ENCODE measurements around the gene YBX2. TPM values are rescaled to one million over a fixed set of nuclear protein-coding genes. Genes with fewer than 3 reads are reported as not detected.

Gene YBX2
- total and polyA plus RNA-seq, 2 donors (not counting 1 experiment from before 2014, with no cell fraction given): 0.15 to 0.22 TPM

Small RNA genes lying within 50 kb of the gene (small RNA-seq; reads per million reads assigned to genes)
- gene AC026954.2 (ENCODE audit: insufficient read length, low read depth, low replicate concordance) (not detected), gene RF00019 (ENCODE audit: insufficient read length, low read depth, low replicate concordance) (not detected)

Other genes starting within 250 kb of the YBX2 start
Only the 30 nearest of the 31 such genes appear.
- not detected in 2 replicates for gene ASGR2, start 179.8 kb downstream of the YBX2 start, total RNA-seq
- 0.30 and 1.00 TPM in 2 replicates for gene ASGR2, start 179.8 kb downstream of the YBX2 start, polyA plus RNA-seq
- 0.32 TPM in 1 of 2 replicates, not detected in the other for gene ASGR1, start 115.3 kb downstream of the YBX2 start, total RNA-seq
- 0.43 and 0.46 TPM in 2 replicates for gene ASGR1, start 115.3 kb downstream of the YBX2 start, polyA plus RNA-seq
- 12.0 and 12.5 TPM in 2 replicates for gene DLG4, start 74.8 kb downstream of the YBX2 start, total RNA-seq
- 2.0 and 2.5 TPM in 2 replicates for gene DLG4, start 74.8 kb downstream of the YBX2 start, polyA plus RNA-seq
- 640 and 655 TPM in 2 replicates for gene ACADVL, start 74.7 kb downstream of the YBX2 start, total RNA-seq
- gene ACADVL, start 74.7 kb downstream of the YBX2 start, polyA plus RNA-seq: 696 and 903 TPM in 2 replicates
- 104 and 116 TPM in 2 replicates for gene DVL2, start 60.1 kb downstream of the YBX2 start, total RNA-seq
- gene DVL2, start 60.1 kb downstream of the YBX2 start, polyA plus RNA-seq: 14.6 and 22.5 TPM in 2 replicates
- gene PHF23, start 55.2 kb downstream of the YBX2 start, total RNA-seq: 42.3 and 45.8 TPM in 2 replicates
- gene PHF23, start 55.2 kb downstream of the YBX2 start, polyA plus RNA-seq: 15.7 and 17.6 TPM in 2 replicates
- 350 and 371 TPM in 2 replicates for gene GABARAP, start 52.2 kb downstream of the YBX2 start, total RNA-seq
- gene GABARAP, start 52.2 kb downstream of the YBX2 start, polyA plus RNA-seq: 201 and 323 TPM in 2 replicates
- 160 and 162 TPM in 2 replicates for gene CTDNEP1, start 42.9 kb downstream of the YBX2 start, total RNA-seq
- 108 and 125 TPM in 2 replicates for gene CTDNEP1, start 42.9 kb downstream of the YBX2 start, polyA plus RNA-seq
- 42.2 and 48.0 TPM in 2 replicates for gene ELP5, start 42.4 kb downstream of the YBX2 start, total RNA-seq
- 69.9 and 77.9 TPM in 2 replicates for gene ELP5, start 42.4 kb downstream of the YBX2 start, polyA plus RNA-seq
- gene CLDN7, start 32.2 kb downstream of the YBX2 start, total RNA-seq: 1.2 TPM in 2 replicates
- gene CLDN7, start 32.2 kb downstream of the YBX2 start, polyA plus RNA-seq: 5.8 and 10.8 TPM in 2 replicates
- gene SLC2A4, start 12.9 kb downstream of the YBX2 start, total RNA-seq: not detected in 2 replicates
- gene SLC2A4, start 12.9 kb downstream of the YBX2 start, polyA plus RNA-seq: not detected in 2 replicates
- gene EIF5A, start 13.0 kb upstream of the YBX2 start, total RNA-seq: 233 and 236 TPM in 2 replicates
- 576 and 769 TPM in 2 replicates for gene EIF5A, start 13.0 kb upstream of the YBX2 start, polyA plus RNA-seq
- 128 and 137 TPM in 2 replicates for gene GPS2, start 20.7 kb upstream of the YBX2 start, total RNA-seq
- 209 and 225 TPM in 2 replicates for gene GPS2, start 20.7 kb upstream of the YBX2 start, polyA plus RNA-seq
- gene NEURL4, start 34.7 kb upstream of the YBX2 start, total RNA-seq: 85.2 and 89.2 TPM in 2 replicates
- 54.6 and 82.6 TPM in 2 replicates for gene NEURL4, start 34.7 kb upstream of the YBX2 start, polyA plus RNA-seq
- gene ACAP1, start 41.9 kb upstream of the YBX2 start, total RNA-seq: 371 and 392 TPM in 2 replicates
- gene ACAP1, start 41.9 kb upstream of the YBX2 start, polyA plus RNA-seq: 412 and 471 TPM in 2 replicates
- gene KCTD11, start 57.5 kb upstream of the YBX2 start, total RNA-seq: 13.4 and 15.4 TPM in 2 replicates
- 3.1 and 4.3 TPM in 2 replicates for gene KCTD11, start 57.5 kb upstream of the YBX2 start, polyA plus RNA-seq
- gene TMEM95, start 60.5 kb upstream of the YBX2 start, total RNA-seq: 0.25 TPM in 1 of 2 replicates, not detected in the other
- gene TMEM95, start 60.5 kb upstream of the YBX2 start, polyA plus RNA-seq: not detected in 2 replicates
- gene TNK1, start 86.5 kb upstream of the YBX2 start, total RNA-seq: 10.0 and 11.7 TPM in 2 replicates
- gene TNK1, start 86.5 kb upstream of the YBX2 start, polyA plus RNA-seq: 22.5 and 23.7 TPM in 2 replicates
- gene PLSCR3, start 99.9 kb upstream of the YBX2 start, total RNA-seq: 31.1 and 31.6 TPM in 2 replicates
- 82.3 and 122 TPM in 2 replicates for gene PLSCR3, start 99.9 kb upstream of the YBX2 start, polyA plus RNA-seq
- gene TMEM256, start 109.5 kb upstream of the YBX2 start, total RNA-seq: 64.5 and 67.8 TPM in 2 replicates
- 29.2 and 65.4 TPM in 2 replicates for gene TMEM256, start 109.5 kb upstream of the YBX2 start, polyA plus RNA-seq
- 1.7 and 3.4 TPM in 2 replicates for gene NLGN2, start 113.2 kb upstream of the YBX2 start, total RNA-seq
- 0.52 and 0.68 TPM in 2 replicates for gene NLGN2, start 113.2 kb upstream of the YBX2 start, polyA plus RNA-seq
- not detected in 2 replicates for gene SPEM1, start 125.7 kb upstream of the YBX2 start, total RNA-seq
- gene SPEM1, start 125.7 kb upstream of the YBX2 start, polyA plus RNA-seq: not detected in 2 replicates
- not detected in 2 replicates for gene SPEM2, start 131.0 kb upstream of the YBX2 start, total RNA-seq
- not detected in 2 replicates for gene SPEM2, start 131.0 kb upstream of the YBX2 start, polyA plus RNA-seq
- gene SPEM3, start 134.2 kb upstream of the YBX2 start, total RNA-seq: not detected in 2 replicates
- gene SPEM3, start 134.2 kb upstream of the YBX2 start, polyA plus RNA-seq: not detected in 2 replicates
- gene TMEM102, start 140.8 kb upstream of the YBX2 start, total RNA-seq: 17.7 and 19.1 TPM in 2 replicates
- gene TMEM102, start 140.8 kb upstream of the YBX2 start, polyA plus RNA-seq: 5.9 and 10.8 TPM in 2 replicates
- 2.8 and 4.6 TPM in 2 replicates for gene FGF11, start 144.9 kb upstream of the YBX2 start, total RNA-seq
- gene FGF11, start 144.9 kb upstream of the YBX2 start, polyA plus RNA-seq: 2.7 and 3.3 TPM in 2 replicates
- 6.2 and 6.6 TPM in 2 replicates for gene CHRNB1, start 150.4 kb upstream of the YBX2 start, total RNA-seq
- 5.8 and 7.2 TPM in 2 replicates for gene CHRNB1, start 150.4 kb upstream of the YBX2 start, polyA plus RNA-seq
- 59.4 and 62.4 TPM in 2 replicates for gene ZBTB4, start 185.0 kb upstream of the YBX2 start, total RNA-seq
- 16.0 and 19.2 TPM in 2 replicates for gene ZBTB4, start 185.0 kb upstream of the YBX2 start, polyA plus RNA-seq
- 0.30 TPM in 1 of 2 replicates, not detected in the other for gene SLC35G6, start 186.8 kb upstream of the YBX2 start, total RNA-seq
- gene SLC35G6, start 186.8 kb upstream of the YBX2 start, polyA plus RNA-seq: 0.04 TPM in 1 of 2 replicates, not detected in the other
- 225 and 240 TPM in 2 replicates for gene POLR2A, start 189.7 kb upstream of the YBX2 start, total RNA-seq
- gene POLR2A, start 189.7 kb upstream of the YBX2 start, polyA plus RNA-seq: 56.5 and 77.6 TPM in 2 replicates

Measured in B cell (primary cell).